Measurements from ENCODE around the gene ISG20L2.

ISG20L2 gene

DNA sequence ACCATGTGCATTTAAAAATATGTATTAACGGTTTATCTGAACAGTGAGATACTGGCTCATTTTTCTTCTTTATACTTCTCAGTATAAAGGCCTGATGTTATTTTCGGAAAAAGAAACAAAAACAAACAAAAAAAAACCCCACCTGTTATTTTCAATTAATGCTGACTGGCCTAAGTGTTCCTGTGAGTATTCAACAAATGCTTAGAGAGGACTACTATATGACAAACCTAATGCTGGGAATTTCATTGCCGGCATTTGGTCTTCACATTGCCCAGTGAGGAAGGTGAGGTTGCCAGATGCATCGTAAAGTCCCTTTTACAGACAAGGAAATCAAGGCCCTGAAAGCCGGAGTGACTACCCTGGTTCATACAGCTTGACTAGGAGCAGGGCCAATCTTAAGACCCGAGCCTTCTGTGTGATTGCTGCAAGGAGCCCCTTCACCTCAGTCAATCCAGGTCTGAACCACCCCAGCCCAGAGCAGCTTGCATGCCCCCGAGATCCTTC, 11.7 kb upstream of the ISG20L2 start:
- DNase-seq, result no peak

DNA sequence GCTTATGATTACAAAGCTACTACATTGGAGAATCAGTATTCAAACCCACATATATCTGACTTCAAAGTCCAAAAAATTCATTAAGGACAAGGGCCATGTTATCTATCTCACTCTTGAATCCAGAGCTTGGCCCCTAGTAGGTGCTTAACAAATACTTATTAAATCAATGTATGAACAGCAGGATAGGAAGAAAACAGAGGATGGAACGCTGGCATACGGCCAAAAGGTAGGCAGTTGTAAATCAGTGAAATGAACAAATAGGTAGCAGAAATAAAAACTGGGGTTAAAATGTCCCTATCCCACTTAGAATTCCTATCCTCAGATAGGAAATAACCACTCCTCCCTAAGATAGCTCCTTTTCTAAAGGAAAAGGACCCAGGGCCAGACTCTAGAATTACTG, 10.3 kb upstream of the ISG20L2 start:
- no peak for DNase-seq

DNA sequence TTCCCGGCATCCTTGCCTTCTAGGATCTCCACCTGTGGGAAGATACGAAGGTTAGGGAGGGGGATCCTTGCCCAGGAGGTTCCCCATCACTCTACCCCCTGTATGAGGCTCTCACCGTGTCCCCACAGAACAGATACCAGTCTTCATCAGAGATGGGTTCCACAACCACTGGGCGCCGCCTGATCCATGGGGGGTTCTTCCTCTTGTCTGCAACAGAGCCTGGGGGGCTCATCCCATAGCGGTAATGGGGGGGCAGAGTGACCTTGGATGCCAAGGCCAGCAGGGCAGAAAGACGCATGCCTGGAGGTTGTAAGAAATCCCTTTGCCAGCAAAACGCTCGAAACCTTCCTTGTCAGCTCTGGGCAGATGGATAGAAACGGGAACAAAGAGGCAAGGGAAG, 9.8 kb upstream of the ISG20L2 start:
- DNase-seq, result no peak

DNA sequence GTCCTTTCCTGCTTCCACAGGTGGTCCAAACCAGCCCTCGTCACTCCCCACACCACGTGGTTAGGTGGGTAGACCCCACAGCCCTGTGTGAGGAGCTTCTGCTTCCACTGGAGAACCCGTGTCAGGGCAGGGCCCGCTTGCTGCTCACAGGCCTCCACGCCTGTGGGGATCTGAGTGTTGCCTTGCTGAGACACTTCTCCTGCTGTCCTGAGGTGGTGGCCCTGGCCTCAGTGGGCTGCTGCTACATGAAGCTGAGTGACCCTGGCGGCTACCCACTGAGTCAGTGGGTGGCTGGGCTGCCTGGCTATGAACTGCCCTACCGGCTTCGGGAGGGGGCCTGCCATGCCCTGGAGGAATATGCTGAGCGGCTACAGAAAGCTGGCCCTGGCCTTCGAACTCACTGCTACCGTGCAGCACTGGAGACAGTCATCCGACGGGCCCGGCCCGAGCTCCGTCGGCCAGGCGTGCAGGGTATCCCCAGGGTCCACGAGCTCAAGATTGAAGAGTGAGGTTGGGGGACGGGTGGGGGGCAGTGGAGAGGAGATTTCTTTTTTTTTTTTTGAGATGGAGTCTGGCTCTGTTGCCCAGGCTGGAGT, 5.5 kb upstream of the ISG20L2 start:
- DNase-seq, result no peak

DNA sequence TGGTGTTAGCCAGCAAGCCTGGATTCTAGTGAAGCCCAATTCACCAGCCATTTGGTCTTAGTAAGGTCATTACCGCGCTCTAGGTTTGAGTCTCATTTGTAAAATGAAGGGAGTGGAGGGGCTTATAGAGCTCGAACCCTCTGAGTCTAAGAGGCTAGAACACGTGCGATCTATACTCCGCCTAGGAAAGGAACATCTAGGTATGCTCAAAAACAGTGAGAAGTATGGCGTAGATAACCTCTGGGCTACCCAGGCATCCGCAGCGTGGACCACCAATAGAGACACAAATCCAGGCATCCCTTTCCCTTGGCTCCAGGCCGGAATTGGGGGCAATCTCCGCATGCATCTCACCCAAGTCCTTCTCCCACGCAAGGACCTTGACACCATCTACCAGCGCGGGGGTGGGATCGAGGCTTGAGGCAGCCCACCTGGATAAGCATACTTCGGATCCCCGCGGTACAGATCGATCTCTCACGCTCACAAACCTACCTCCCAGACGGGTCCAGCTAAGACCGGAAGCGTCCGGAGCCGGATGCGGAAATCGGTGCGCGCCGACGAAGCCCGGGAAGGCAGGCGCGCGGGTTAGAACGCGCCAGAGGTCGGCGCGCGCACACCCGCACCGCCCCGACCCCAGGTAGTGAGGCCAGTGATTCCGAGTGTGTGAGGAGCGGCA, 504 bp downstream of the ISG20L2 start, which contains the start of gene METTL25B:
TSS of gene METTL25B (plus strand) at position 544 of the 673 bp plus-strand sequence. CDS start 636 bp downstream, outside the sequence.
- DNase-seq, result peak; percentile 53

DNA sequence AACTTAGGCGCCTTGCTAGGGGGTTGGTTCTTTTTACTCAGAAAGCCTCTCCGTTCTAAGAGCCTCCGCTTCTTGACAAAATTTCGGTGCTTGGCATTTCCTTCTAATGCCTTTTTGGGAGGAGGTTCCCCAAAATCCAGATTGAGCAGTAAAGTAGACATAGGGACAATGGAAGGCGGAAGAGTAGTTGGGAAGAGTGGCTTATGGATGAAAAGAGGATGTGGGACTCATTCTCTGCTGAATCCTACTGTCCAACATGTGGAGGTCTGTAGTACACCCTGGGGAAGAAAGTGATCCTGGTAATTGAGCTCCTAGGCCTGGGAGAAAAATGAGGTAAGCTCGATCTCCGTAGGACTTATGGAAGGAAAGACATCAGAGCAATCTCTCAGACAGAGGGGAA, 1.1 kb downstream of the ISG20L2 start:
- no peak for DNase-seq

DNA sequence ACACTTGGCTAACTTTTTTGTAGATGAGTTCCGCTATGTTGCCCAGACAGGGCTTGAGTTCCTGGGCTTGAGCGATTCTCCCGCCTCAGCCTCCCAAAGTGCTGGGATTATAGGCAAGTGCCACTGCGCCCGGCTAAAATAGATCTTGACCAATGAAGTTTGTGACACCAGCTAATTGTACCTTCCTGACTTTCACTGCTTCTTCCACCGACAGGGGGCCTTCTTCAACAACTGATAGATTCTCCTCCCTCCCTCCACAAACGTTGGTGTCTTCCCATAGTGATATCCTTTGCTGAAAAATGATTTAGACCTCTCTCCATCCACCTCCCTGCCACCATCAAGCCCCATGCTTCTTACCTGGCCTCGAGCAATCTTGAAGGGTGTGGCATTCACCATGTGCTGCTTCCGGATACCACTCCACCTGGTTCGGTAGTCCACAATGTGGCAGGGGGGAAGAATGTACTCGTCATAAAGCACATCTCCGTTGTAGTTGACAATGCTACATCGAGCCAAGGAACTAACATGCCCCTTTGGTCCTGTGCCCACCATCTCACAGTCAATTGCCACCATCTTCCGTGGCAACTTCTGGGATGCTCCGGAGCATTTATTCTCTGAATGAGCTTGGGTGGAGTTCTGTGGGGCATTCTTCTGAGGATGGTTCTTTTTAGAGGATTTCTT, 1.9 kb downstream of the ISG20L2 start:
- peak; percentile 38 for DNase-seq

DNA sequence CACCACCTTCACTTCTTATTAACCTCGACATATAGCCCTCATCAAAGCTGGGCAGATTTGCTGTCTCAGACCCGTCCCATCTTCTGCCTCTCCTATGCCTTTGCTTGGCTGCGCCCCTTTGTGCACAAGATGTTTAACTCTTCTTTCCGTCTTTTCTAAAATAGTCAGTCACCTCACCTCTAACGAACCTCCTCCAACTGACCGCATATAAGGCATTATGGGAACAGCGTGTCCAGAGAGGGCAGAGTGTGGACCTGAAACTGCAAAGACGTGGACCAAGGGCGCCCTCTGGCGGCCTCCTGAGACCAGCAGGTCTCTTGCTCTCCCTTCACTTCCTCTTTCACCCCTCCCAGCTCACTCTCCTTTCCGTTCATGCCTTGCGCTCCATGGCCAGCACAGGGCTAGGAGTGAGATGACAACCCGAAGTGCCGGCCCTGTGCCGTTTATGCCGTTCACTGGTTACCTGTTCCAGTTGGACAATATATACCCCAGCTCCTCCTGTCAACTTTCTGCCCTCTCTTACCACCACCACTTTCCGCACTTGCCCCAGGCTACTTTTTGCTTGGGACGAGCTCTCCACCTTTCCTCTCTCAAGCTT, 2.8 kb downstream of the ISG20L2 start:
- peak; percentile 64 for DNase-seq

DNA sequence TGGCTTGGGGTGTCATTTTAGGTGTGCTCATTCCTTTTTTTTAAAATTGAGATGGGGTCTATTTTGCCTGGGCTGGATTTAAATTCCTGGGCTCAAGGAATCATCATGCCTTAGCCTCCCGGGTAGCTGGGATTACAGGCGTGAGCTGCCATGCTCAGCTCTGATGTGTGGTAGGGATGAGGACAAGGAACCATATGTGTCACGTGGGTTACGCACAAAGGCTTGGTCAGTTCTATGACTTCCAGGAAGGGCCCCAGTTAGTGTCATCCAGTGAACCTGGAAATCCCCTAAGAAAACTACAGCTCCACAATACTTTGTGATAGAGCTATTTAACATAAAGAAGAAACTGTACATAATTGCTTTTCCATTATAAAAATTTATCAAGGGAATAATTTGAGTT, 7.0 kb downstream of the ISG20L2 start:
- DNase-seq, result no peak

DNA sequence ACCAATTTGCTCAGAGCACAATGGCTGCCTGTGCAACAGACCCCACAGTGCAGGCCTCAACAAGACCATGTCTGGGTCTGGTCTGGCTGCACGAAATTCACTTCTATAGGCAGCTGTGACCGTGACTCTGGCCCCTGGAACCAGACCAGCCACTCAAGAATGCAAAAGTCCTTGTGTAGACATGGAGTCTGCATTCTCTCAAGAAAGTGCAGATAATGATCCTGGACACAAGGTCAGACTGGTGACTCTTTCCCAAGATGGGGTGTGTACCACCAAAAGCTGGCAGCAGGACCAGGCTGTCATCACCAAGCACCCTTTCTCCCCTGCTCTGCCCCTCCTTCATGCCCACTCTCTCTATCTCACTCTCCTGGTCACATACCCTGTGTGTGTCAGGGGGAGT, 7.4 kb downstream of the ISG20L2 start:
- DNase-seq, result no peak

DNA sequence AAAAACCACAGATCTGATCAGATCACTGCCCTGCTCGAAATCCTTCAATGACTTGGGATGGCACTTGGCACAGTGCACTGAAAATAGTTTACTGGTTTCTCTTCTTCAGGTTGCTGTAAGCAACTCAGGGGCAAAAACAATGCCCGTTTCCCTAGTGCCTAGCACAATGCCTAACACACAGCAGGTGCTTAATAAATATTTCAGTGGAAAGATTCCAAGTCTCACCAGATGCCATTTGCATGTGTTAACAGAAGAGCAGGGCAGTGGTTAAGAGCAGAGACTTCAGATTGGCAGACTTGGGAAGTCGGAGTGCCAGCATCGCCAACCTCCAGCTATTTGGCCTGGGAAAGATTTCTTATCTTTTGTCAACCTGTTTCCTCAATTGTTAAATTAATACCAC, 11.2 kb downstream of the ISG20L2 start:
- DNase-seq, result no peak

DNA sequence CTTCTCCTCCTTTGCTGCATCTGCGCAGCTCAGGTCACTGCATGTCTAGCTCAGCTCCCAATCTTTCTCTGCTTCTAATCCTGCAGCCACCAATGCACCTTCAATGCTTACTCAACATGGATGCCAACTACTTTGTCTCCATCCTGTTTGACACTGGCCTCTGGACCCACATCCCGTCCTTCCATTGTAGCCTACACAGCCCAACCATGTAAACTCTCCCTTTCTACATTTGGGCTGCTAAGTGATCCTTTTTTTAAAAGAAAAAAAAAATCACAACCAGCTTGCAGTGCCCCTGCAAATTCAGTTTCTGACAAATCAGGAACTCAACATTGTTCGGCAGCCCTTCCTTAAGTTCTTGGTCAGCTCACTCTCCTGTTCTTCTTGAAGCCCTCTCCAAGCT, 13.7 kb downstream of the ISG20L2 start:
- DNase-seq, result no peak

DNA sequence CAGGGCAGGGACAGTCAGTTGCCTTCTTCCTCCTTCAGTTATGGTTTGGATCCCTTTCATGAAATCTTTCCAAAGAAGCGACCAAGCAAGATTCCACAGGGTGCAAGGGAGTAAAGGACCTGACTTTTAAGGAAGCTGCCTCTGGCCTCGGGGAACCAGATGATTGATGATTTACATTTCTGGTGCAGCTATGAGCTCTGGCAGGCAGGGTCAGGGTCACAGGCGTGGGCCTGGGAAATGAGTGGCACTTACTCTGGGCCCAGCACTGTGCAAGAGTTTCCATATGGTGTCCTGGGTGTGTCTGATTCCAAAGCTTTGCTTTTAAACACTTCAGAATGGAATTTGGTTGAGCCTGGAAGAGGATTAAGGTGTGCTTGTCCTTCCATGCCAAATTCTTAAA, 15.9 kb downstream of the ISG20L2 start:
- no peak for DNase-seq

DNA sequence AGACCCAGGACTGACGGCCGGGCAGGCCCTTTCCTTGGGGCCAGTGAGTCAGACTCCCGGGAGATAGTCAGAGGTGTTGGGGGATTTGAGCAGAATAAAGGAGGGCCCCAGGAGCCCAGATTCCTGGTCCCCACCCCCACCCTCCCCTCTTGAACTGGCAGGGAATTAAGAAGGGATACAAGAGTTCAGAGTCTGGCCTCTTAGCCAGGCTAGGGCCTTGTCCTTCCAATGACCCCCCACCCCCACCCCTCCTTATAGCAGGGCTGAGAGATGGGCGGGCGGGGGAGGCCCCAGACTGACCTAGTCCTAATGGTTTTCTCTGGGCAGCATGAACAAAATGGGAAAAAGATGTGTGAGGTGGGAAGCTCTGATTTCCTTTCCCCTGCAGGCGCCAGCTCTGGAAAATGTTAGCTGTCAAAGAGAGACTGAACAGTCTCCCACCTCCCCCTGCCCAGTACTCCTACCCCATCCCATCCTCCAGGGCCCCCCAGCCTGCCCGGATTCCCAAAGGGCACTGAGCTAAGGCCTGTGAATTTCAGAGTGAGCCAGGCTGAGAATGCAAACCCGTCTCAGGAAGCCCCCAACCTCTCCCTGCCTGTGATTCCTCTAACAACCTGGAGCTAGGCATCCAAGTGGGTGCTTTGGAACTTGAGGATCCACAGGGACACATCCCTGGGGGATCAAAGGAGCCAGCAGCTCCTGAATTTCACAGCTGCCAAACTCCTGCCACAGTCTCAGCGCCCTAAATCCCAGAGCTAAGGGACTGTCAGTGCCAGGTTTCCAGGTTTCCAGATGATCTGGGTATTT, 17.4 kb downstream of the ISG20L2 start:
- no peak for DNase-seq

DNA sequence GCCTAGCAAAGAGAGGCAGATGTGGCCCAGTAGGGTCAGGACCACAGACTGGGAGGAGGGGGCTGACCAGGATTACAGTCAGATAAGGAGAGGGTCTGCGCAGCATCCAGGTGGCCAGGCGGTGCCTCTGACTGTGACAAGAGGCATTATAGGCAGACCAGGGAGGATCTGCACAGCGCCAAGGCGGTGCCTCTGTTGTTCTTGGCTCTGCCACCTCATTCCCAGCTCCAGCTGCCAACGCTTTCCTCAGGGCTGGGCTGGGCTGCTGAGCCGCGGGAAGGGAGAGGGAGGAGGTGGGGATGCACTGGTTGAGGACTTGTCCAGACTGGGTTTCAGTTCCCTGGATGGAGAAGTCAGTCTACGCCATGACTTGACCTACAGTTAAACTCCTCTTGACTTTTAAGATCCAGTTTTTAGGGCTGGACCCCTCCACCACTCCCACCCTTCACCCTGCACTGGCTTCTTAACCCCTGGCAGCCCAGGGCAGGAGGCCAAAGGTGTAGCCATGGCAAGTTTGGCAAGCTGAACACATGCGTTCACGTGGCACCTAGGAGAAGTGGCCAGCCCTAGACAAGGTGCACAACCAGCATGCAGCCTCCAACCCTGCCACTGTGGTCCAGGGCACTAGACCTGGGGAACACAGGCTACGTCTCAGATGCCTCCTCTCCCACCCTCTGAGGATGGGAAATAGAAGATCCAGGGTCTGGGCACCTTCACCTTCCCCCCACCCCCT, 18.6 kb downstream of the ISG20L2 start:
- DNase-seq, result no peak

DNA sequence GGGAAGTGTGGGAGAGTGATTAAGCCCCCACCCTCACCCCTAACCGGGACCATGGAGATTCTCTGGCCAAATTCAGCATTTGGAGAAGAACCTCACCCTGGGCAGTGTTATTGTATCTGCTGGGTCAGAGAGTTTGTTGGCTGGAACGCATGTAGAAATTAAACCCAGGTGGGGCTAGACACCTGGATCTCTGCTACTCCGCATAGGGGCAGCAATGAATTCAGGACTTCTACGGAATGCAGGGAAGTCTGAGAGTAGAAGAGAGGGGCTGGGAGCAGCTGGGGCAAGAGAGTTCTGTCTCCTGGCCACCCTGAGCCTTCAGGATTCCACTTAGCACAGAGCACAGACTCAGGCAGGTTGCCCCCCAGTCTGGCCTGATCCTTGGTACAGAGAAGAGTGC, 19.5 kb downstream of the ISG20L2 start:
- no peak for DNase-seq

DNA sequence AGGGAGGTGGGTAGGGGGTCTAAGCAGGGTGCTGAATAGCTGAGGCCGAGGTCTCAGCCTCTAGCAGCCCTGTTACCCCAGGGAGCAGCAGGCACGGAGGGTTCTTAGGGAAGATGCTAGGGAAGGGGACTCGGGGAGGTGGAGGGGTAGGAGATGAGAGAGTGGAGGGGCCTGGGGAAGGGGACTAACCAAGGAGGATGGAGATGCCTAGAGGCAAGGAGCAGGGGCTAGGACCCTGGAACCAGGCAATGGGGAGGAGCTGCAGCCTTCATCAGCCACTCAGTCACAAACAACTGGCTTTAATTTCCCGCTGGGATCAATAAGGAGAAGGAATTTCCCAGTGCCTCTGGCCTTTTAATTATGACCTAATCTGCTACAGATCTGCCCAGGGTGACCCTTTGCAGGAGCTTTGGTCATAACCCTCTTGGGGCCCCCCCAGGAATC, 20.3 kb downstream of the ISG20L2 start:
- DNase-seq, result no peak

DNA sequence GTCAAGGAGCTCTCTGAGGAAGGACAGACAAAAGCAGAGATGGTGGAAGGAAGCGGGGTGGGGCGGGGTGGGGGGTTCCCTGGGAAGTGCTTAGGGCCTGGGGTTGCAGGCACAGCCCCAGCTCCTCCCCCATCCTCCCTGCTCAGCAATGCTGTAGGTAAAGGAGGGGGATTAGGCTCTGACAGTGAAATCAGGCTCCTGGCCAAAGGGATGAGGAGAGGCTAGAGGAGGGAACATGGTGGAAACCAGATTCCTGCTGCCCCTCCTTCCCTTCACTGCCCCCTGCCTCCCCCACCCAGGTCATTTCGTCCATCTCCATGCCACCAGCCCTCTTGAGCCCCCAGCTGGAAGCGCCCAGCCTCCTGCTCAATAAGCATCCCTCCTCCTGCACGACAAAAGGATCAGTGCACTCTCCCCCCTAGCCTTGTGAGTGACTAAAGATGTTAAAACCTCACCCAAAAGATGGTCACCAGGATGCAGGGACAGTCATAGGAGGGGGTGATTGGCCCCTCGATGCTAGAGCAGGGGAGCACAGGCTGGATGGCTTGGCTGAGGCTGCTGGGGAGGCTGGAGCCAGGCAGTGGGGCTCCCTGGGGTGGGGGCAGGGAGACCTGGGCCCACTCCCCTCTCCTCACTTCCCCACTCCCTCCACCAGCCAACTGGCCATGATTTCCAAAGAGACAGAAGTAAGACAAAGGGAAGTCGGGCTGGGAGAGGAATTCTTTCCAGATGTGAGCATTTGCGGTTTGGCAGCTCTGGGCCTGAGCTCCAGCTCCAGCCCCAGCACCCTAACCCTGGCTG, 20.9 kb downstream of the ISG20L2 start:
- no peak for DNase-seq

DNA sequence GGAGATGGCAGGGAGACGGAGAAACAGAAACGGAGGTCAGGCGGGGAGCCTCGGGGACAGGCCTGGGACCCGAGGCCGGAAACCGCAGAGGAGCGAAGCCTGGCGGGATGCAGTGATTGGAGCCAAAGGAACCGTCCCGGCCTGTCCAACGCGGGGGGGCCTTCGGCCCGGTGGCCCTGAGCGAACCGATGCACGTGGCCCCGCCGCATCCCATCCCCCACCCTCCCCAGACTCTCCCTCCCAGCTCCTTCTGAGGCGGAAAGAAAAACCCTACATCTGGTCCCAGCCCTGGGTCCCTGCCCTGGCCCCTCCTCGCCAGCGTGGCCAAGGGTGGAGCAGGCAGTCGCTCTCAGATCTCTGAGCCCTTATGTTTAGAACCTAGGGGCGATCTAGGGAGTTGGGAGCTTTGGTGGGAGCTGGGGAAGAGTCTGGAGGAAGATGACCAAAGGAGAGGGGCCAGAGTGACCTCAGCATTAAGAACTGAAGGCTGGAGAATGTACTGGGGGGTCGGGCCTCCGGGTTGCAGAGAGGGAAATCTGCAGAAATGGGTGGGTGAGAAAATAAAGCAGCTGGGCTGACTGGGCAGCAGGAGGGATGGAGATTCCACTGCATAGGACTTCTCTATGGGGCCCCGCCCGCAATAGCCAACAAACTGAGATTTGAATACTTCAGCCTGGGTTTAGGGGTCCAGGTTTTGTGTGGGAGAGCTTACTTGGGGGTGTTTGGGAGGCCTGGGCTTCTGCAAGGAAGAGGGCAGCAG, 21.7 kb downstream of the ISG20L2 start:
- no peak for DNase-seq

DNA sequence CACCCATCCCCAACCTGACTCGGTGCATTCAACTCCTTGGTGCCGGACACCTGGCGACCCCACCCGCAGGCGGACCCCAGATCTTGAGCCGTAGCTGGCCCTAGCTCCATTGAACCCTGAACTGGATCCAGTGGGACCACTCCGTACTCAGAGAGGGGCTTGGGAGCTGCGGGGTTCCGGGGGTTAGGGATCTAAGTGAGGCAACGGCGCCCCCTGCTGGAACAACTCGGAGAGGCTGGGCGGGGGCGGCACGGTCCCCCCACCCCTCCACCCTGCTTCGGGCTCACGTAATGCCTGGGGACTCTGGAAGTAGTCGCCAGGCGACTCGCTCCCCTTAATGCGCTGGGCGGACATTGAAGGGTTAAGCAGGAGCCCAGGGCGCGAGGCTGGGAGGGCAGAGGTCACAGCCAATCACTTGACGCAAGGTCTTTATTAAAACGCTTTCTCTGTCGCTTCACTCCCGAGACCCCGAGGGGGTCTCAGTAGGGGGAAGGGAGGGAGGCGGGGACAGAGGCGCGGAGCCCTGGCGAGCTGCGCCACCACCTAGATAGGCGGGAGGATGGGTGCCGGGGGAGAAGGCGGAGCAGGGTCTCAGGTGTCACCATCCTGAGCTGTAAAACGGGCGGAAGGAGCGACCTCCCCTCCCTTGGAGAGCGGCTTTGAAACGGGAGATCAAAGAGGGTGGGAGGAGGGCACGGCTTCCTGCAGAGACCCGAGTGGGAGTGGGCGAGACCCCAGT, 22.5 kb downstream of the ISG20L2 start:
- DNase-seq, result peak; percentile 66

Measured in activated T-cell treated with anti-CD3 and anti-CD28 coated beads for 4 hours (primary cell).